Activated CD4-positive, CD25-positive, alpha-beta regulatory T cell (primary cell): Measurements from ENCODE around the gene TBC1D3D.
"Not testable (repeated sequence)": the region's sequence is repeated elsewhere in the genome, so short reads cannot be mapped to it uniquely, and the experiment has no call there.

Experiments
- DNase-seq, 4 experiments: peaks; one replicate each; lab custom pipeline; 2025; lab: John Stamatoyannopoulos, UW

TBC1D3D gene

GRCh38 chr17:38003676-38004075 is at the start of gene TBC1D3D:
TBC1D3D (plus strand) TSS chr17:38003976; CDS start chr17:38005561, 1,585 bp downstream.
- DNase-seq, result not testable (repeated sequence)

GRCh38 chr17:37988960-37989359 is 14.8 kb upstream of the TBC1D3D start, which contains the start of gene TBC1D3L:
TBC1D3L (minus strand) TSS chr17:37989060; CDS start chr17:37987520, 1,540 bp downstream.
- not testable (repeated sequence) for DNase-seq
